Measurements from ENCODE around the gene PPIE. TPM values are rescaled to one million over a fixed set of nuclear protein-coding genes. Genes with fewer than 3 reads are reported as not detected.
A peak's percentile ranks its signal among the peaks of the same experiment; 100 is the strongest.
"Not testable (repeated sequence)": the region's sequence is repeated elsewhere in the genome, so short reads cannot be mapped to it uniquely, and the experiment has no call there.

PPIE gene
- total and polyA plus RNA-seq, 7 experiments from 2014 or later = 52.3 to 119 (median 72.7) TPM

GRCh38 chr1:39777896-39778295 is 39.2 kb downstream of the PPIE start:
- POLR2A ChIA-PET; H3K27ac Mint-ChIP-seq; H3K4me1 ChIP-seq (ENCODE audit: control insufficient read depth in 2 of 2, insufficient read depth in 2 of 2, low read length in 2 of 2); H3K36me3 Mint-ChIP-seq; intact Hi-C loops (cut with micrococcal nuclease); H3K9me3 Mint-ChIP-seq; H3K9me3 ChIP-seq (ENCODE audit: control insufficient read depth in 2 of 3, low read length in 3 of 3); CTCF ChIA-PET; H3K27me3 ChIP-seq (ENCODE audit: control insufficient read depth in 2 of 2, insufficient read depth in 2 of 2, low read length in 2 of 2); H3K4me1 Mint-ChIP-seq; ATAC-seq; H3K4me3 Mint-ChIP-seq; H3K4me3 ChIP-seq (ENCODE audit: low read length); H3K36me3 ChIP-seq (ENCODE audit: control insufficient read depth in 2 of 3, insufficient read depth in 3 of 3, low read length in 3 of 3); DNase-seq; H3K27ac ChIP-seq (ENCODE audit: low read depth, low read length); H3K27me3 Mint-ChIP-seq: not testable (repeated sequence)

- H3K36me3 ChIP-seq (ENCODE audit: control insufficient read depth in 2 of 3, insufficient read depth in 3 of 3, low read length in 3 of 3); H3K27me3 ChIP-seq (ENCODE audit: control insufficient read depth in 2 of 2, insufficient read depth in 2 of 2, low read length in 2 of 2); intact Hi-C loops (cut with micrococcal nuclease); DNase-seq; H3K27ac ChIP-seq (ENCODE audit: low read depth, low read length); CTCF ChIA-PET; H3K4me3 Mint-ChIP-seq; H3K36me3 Mint-ChIP-seq; H3K9me3 ChIP-seq (ENCODE audit: control insufficient read depth in 2 of 3, low read length in 3 of 3); POLR2A ChIA-PET; H3K27ac Mint-ChIP-seq; H3K4me1 ChIP-seq (ENCODE audit: control insufficient read depth in 2 of 2, insufficient read depth in 2 of 2, low read length in 2 of 2); H3K4me3 ChIP-seq (ENCODE audit: low read length); H3K9me3 Mint-ChIP-seq; ATAC-seq; H3K4me1 Mint-ChIP-seq: not testable (repeated sequence)
- H3K27me3 Mint-ChIP-seq = peaks cover 0 to 14% (median 0%) of the 10 kb centered on the region in 5 donors
Observed at GRCh38 chr1:39778463-39779099, 39.9 kb downstream of the PPIE start.

GRCh38 chr1:39779137-39779536 is 40.5 kb downstream of the PPIE start:
- H3K27me3 ChIP-seq (ENCODE audit: control insufficient read depth in 2 of 2, insufficient read depth in 2 of 2, low read length in 2 of 2) = no peaks in the 10 kb centered on the region
- ChIA-PET POLR2A (no interaction called here), CTCF (no interaction called here)
- H3K9me3 ChIP-seq (ENCODE audit: control insufficient read depth in 2 of 3, low read length in 3 of 3) = no peaks in the 10 kb centered on the region
- H3K4me1 Mint-ChIP-seq = peaks cover 0 to 1% (median 0%) of the 10 kb centered on the region in 7 donors
- H3K27ac Mint-ChIP-seq = peak overlapping the region in 1 of 9 donors; percentile 57
- DNase-seq (no peak), ATAC-seq (no peak)
- H3K36me3 ChIP-seq (ENCODE audit: control insufficient read depth in 2 of 3, insufficient read depth in 3 of 3, low read length in 3 of 3) = no peaks in the 10 kb centered on the region
- H3K9me3 Mint-ChIP-seq = no peaks in the 10 kb centered on the region
- no peak overlapping the region for H3K4me3 ChIP-seq (ENCODE audit: low read length)
- intact Hi-C loops (cut with micrococcal nuclease) = no loop called here
- H3K36me3 Mint-ChIP-seq = no peaks in the 10 kb centered on the region
- no peaks in the 10 kb centered on the region for H3K4me1 ChIP-seq (ENCODE audit: control insufficient read depth in 2 of 2, insufficient read depth in 2 of 2, low read length in 2 of 2)
- H3K4me3 Mint-ChIP-seq = no peak overlapping the region
- H3K27me3 Mint-ChIP-seq = peaks cover 0 to 15% (median 0%) of the 10 kb centered on the region in 5 donors
- no peak overlapping the region for H3K27ac ChIP-seq (ENCODE audit: low read depth, low read length)

GRCh38 chr1:39779821-39780220 is 41.1 kb downstream of the PPIE start:
- Histone ChIP-seq H3K27me3 (ENCODE audit: control insufficient read depth in 2 of 2, insufficient read depth in 2 of 2, low read length in 2 of 2) (no peaks in the 10 kb centered on the region), H3K36me3 (ENCODE audit: control insufficient read depth in 2 of 3, insufficient read depth in 3 of 3, low read length in 3 of 3) (no peaks in the 10 kb centered on the region), H3K27ac (ENCODE audit: low read depth, low read length) (no peak overlapping the region), H3K9me3 (ENCODE audit: control insufficient read depth in 2 of 3, low read length in 3 of 3) (no peaks in the 10 kb centered on the region), H3K4me3 (ENCODE audit: low read length) (no peak overlapping the region), H3K4me1 (ENCODE audit: control insufficient read depth in 2 of 2, insufficient read depth in 2 of 2, low read length in 2 of 2) (no peaks in the 10 kb centered on the region)
- no peak for DNase-seq
- Mint-ChIP-seq H3K27me3 (peaks cover 0 to 15% (median 0%) of the 10 kb centered on the region in 5 donors), H3K27ac (no peak overlapping the region), H3K9me3 (no peaks in the 10 kb centered on the region), H3K4me1 (peaks cover 0 to 1% (median 0%) of the 10 kb centered on the region in 7 donors), H3K36me3 (no peaks in the 10 kb centered on the region), H3K4me3 (no peak overlapping the region)
- ATAC-seq = no peak
- intact Hi-C loops (cut with micrococcal nuclease) = no loop called here
- CTCF ChIA-PET = no interaction called here
- POLR2A ChIA-PET = no interaction called here

- Mint-ChIP-seq H3K36me3 (no peaks in the 10 kb centered on the region), H3K27me3 (peaks cover 0 to 18% (median 0%) of the 10 kb centered on the region in 5 donors), H3K4me3 (no peak overlapping the region), H3K4me1 (no peaks in the 10 kb centered on the region), H3K27ac (no peak overlapping the region), H3K9me3 (no peaks in the 10 kb centered on the region)
- H3K27me3 ChIP-seq (ENCODE audit: control insufficient read depth in 2 of 2, insufficient read depth in 2 of 2, low read length in 2 of 2) = no peaks in the 10 kb centered on the region
- intact Hi-C loops (cut with micrococcal nuclease) = no loop called here
- H3K27ac ChIP-seq (ENCODE audit: low read depth, low read length) = no peak overlapping the region
- CTCF ChIA-PET = no interaction called here
- H3K4me1 ChIP-seq (ENCODE audit: control insufficient read depth in 2 of 2, insufficient read depth in 2 of 2, low read length in 2 of 2) = no peaks in the 10 kb centered on the region
- DNase-seq (no peak), ATAC-seq (no peak)
- no peaks in the 10 kb centered on the region for H3K9me3 ChIP-seq (ENCODE audit: control insufficient read depth in 2 of 3, low read length in 3 of 3)
- no peaks in the 10 kb centered on the region for H3K36me3 ChIP-seq (ENCODE audit: control insufficient read depth in 2 of 3, insufficient read depth in 3 of 3, low read length in 3 of 3)
- POLR2A ChIA-PET = no interaction called here
- H3K4me3 ChIP-seq (ENCODE audit: low read length) = no peak overlapping the region
Observed at GRCh38 chr1:39781349-39781715, 42.6 kb downstream of the PPIE start.

GRCh38 chr1:39782103-39782502 is 43.4 kb downstream of the PPIE start:
- Histone ChIP-seq H3K9me3 (ENCODE audit: control insufficient read depth in 2 of 3, low read length in 3 of 3) (no peaks in the 10 kb centered on the region), H3K27ac (ENCODE audit: low read depth, low read length) (no peak overlapping the region), H3K4me1 (ENCODE audit: control insufficient read depth in 2 of 2, insufficient read depth in 2 of 2, low read length in 2 of 2) (no peaks in the 10 kb centered on the region), H3K36me3 (ENCODE audit: control insufficient read depth in 2 of 3, insufficient read depth in 3 of 3, low read length in 3 of 3) (no peaks in the 10 kb centered on the region), H3K27me3 (ENCODE audit: control insufficient read depth in 2 of 2, insufficient read depth in 2 of 2, low read length in 2 of 2) (no peaks in the 10 kb centered on the region), H3K4me3 (ENCODE audit: low read length) (no peak overlapping the region)
- peaks cover 0 to 4% (median 0%) of the 10 kb centered on the region in 7 donors for H3K4me1 Mint-ChIP-seq
- peaks cover 4 to 24% (median 4%) of the 10 kb centered on the region in 5 donors for H3K27me3 Mint-ChIP-seq
- no peaks in the 10 kb centered on the region for H3K36me3 Mint-ChIP-seq
- no peak overlapping the region for H3K27ac Mint-ChIP-seq
- ChIA-PET POLR2A (no interaction called here), CTCF (no interaction called here)
- intact Hi-C loops (cut with micrococcal nuclease) = no loop called here
- ATAC-seq (no peak), DNase-seq (no peak)
- no peak overlapping the region for H3K4me3 Mint-ChIP-seq
- no peaks in the 10 kb centered on the region for H3K9me3 Mint-ChIP-seq

GRCh38 chr1:39782685-39783084 is 44.0 kb downstream of the PPIE start:
- H3K9me3 ChIP-seq (ENCODE audit: control insufficient read depth in 2 of 3, low read length in 3 of 3); ATAC-seq; H3K27ac Mint-ChIP-seq; H3K9me3 Mint-ChIP-seq; H3K36me3 ChIP-seq (ENCODE audit: control insufficient read depth in 2 of 3, insufficient read depth in 3 of 3, low read length in 3 of 3); H3K4me1 ChIP-seq (ENCODE audit: control insufficient read depth in 2 of 2, insufficient read depth in 2 of 2, low read length in 2 of 2); DNase-seq; H3K27me3 ChIP-seq (ENCODE audit: control insufficient read depth in 2 of 2, insufficient read depth in 2 of 2, low read length in 2 of 2); H3K4me3 Mint-ChIP-seq; intact Hi-C loops (cut with micrococcal nuclease); POLR2A ChIA-PET; H3K36me3 Mint-ChIP-seq; H3K27ac ChIP-seq (ENCODE audit: low read depth, low read length); H3K4me1 Mint-ChIP-seq; H3K4me3 ChIP-seq (ENCODE audit: low read length); CTCF ChIA-PET: not testable (repeated sequence)
- peaks cover 6 to 30% (median 10%) of the 10 kb centered on the region in 5 donors for H3K27me3 Mint-ChIP-seq
